Ectodermal cell (in vitro differentiated cells): ENCODE results near the gene IL1R2.

Experiments used
- H3K27ac ChIP-seq: 2 replicates; pipeline ENCODE4 v1.7.0; 2013; ENCODE audit warnings: mild to moderate bottlenecking, low read depth, low read length; ENCODE audit not compliant: insufficient read depth, poor library complexity, severe bottlenecking
- H3K27me3 ChIP-seq: 2 replicates; pipeline ENCODE4 v1.7.0; 2013; ENCODE audit warnings: mild to moderate bottlenecking, low read length; ENCODE audit not compliant: insufficient read depth, control insufficient read depth, poor library complexity, severe bottlenecking
- H3K36me3 ChIP-seq: one replicate; pipeline ENCODE4 v1.7.0; 2013; ENCODE audit warnings: low read length; ENCODE audit not compliant: control insufficient read depth, insufficient read depth
- H3K4me1 ChIP-seq: one replicate; pipeline ENCODE4 v1.7.0; 2013; ENCODE audit warnings: low read length; ENCODE audit not compliant: control insufficient read depth, insufficient read depth
- H3K4me3 ChIP-seq: 2 replicates; pipeline ENCODE4 v1.7.0; 2013; ENCODE audit warnings: low read depth, low read length, control low read depth; ENCODE audit not compliant: insufficient read depth
- H3K9me3 ChIP-seq: 2 replicates; pipeline ENCODE4 v1.7.0; 2013; ENCODE audit warnings: mild to moderate bottlenecking, low read length, moderate library complexity; ENCODE audit not compliant: control insufficient read depth
- WGBS, 2 experiments: methylation state at CpG; one replicate each; pipeline ENCODE4 v1.1.7; 2013; ENCODE audit warnings: missing lambda C conversion rate in 2 of 2; 5-methylcytosine and 5-hydroxymethylcytosine counted together

Gene IL1R2

GRCh38 chr2:102016399-102016955, 24.7 kb downstream of the IL1R2 start:
- no peaks in the 10 kb centered on the region for H3K4me1 ChIP-seq
- 94 to 98% methylated on average over 5 to 6 of the region's 6 CpGs for WGBS, 2 experiments
- H3K36me3 ChIP-seq = no peaks in the 10 kb centered on the region
- H3K27me3 ChIP-seq = no peaks in the 10 kb centered on the region
- no peak overlapping the region for H3K4me3 ChIP-seq
- no peak overlapping the region for H3K27ac ChIP-seq
- H3K9me3 ChIP-seq = no peaks in the 10 kb centered on the region

- Histone ChIP-seq H3K36me3 (no peaks in the 10 kb centered on the region), H3K27ac (no peak overlapping the region), H3K4me3 (no peak overlapping the region), H3K4me1 (no peaks in the 10 kb centered on the region), H3K27me3 (no peaks in the 10 kb centered on the region), H3K9me3 (no peaks in the 10 kb centered on the region)
- 89 to 90% methylated on average over 7 of the region's 8 CpGs for WGBS, 2 experiments
Observed at GRCh38 chr2:102018823-102019445, 27.2 kb downstream of the IL1R2 start.

GRCh38 chr2:102020596-102021170, 28.9 kb downstream of the IL1R2 start:
- H3K4me1 ChIP-seq = no peaks in the 10 kb centered on the region
- H3K9me3 ChIP-seq = no peaks in the 10 kb centered on the region
- H3K4me3 ChIP-seq = no peak overlapping the region
- no peaks in the 10 kb centered on the region for H3K27me3 ChIP-seq
- no peak overlapping the region for H3K27ac ChIP-seq
- H3K36me3 ChIP-seq = no peaks in the 10 kb centered on the region
- 28 to 34% methylated on average over 18 of the region's 18 CpGs for WGBS, 2 experiments

GRCh38 chr2:102021779-102022178, 30.0 kb downstream of the IL1R2 start:
- Histone ChIP-seq H3K36me3 (no peaks in the 10 kb centered on the region), H3K9me3 (no peaks in the 10 kb centered on the region), H3K4me1 (no peaks in the 10 kb centered on the region), H3K27ac (no peak overlapping the region), H3K27me3 (no peaks in the 10 kb centered on the region), H3K4me3 (no peak overlapping the region)
- WGBS, 2 experiments = 87 to 89% methylated on average over 6 of the region's 6 CpGs

- Histone ChIP-seq H3K4me1 (no peaks in the 10 kb centered on the region), H3K36me3 (no peaks in the 10 kb centered on the region)
- 91 to 93% methylated on average over 4 of the region's 4 CpGs for WGBS, 2 experiments
Observed at GRCh38 chr2:102022884-102023539, 31.3 kb downstream of the IL1R2 start.

GRCh38 chr2:102024410-102024809, 32.6 kb downstream of the IL1R2 start:
- 94 to 96% methylated on average over 12 of the region's 12 CpGs for WGBS, 2 experiments
- H3K27me3 ChIP-seq = no peaks in the 10 kb centered on the region
- H3K9me3 ChIP-seq = no peaks in the 10 kb centered on the region
- H3K4me1 ChIP-seq = no peaks in the 10 kb centered on the region
- H3K36me3 ChIP-seq = no peaks in the 10 kb centered on the region
- no peak overlapping the region for H3K27ac ChIP-seq
- no peak overlapping the region for H3K4me3 ChIP-seq

More at GRCh38 chr2:102022884-102023539, 31.3 kb downstream of the IL1R2 start:
- Histone ChIP-seq H3K9me3 (no peaks in the 10 kb centered on the region), H3K4me3 (no peak overlapping the region), H3K27me3 (no peaks in the 10 kb centered on the region), H3K27ac (no peak overlapping the region)

DNA sequence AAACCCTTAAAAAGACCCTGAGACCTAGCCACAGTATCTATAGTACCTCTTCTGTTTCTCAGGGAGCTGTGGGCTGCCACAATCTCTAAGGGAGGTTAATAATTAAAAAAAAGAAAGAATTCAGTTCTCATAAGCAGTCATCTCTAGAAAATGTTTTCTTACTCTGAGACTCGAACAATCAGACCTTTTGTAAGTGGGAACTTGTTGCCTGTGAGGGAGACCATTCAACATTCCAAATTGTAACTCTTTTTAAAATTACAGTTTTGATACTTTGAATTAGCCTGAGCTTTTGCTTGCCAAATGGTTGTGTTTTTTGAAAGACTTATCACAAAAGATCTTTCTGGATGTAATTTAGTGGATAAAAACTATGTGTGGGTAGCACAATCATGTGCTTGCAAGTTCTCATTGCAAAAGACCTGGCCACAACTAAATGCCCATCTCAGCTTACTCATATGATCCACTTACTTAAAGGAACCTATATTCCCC, 33.3 kb downstream of the IL1R2 start:
- Histone ChIP-seq H3K36me3 (no peaks in the 10 kb centered on the region), H3K4me3 (no peak overlapping the region), H3K27ac (no peak overlapping the region), H3K4me1 (no peaks in the 10 kb centered on the region), H3K27me3 (no peaks in the 10 kb centered on the region), H3K9me3 (no peaks in the 10 kb centered on the region)
- WGBS, 2 experiments = 90% methylated on average over 1 of the region's 1 CpG; no CpG with 5 or more reads in 1 of the 2 experiments

- no peaks in the 10 kb centered on the region for H3K27me3 ChIP-seq
- H3K27ac ChIP-seq = no peak overlapping the region
- no peaks in the 10 kb centered on the region for H3K9me3 ChIP-seq
- no peak overlapping the region for H3K4me3 ChIP-seq
- 88 to 90% methylated on average over 6 of the region's 6 CpGs for WGBS, 2 experiments
- no peaks in the 10 kb centered on the region for H3K4me1 ChIP-seq
- no peaks in the 10 kb centered on the region for H3K36me3 ChIP-seq
Observed at GRCh38 chr2:102025583-102026267, 34.0 kb downstream of the IL1R2 start.

GRCh38 chr2:102027036-102027980, 35.5 kb downstream of the IL1R2 start:
- Histone ChIP-seq H3K4me3 (no peak overlapping the region), H3K4me1 (no peaks in the 10 kb centered on the region), H3K9me3 (no peaks in the 10 kb centered on the region), H3K27ac (no peak overlapping the region), H3K36me3 (no peaks in the 10 kb centered on the region), H3K27me3 (no peaks in the 10 kb centered on the region)
- 85 to 88% methylated on average over 8 of the region's 8 CpGs for WGBS, 2 experiments
